ENCODE measurements around the gene FAM174C. TPM values are rescaled to one million over a fixed set of nuclear protein-coding genes. Genes with fewer than 3 reads are reported as not detected.
"Not testable (repeated sequence)": the region's sequence is repeated elsewhere in the genome, so short reads cannot be mapped to it uniquely, and the experiment has no call there.

The FAM174C gene
- total RNA-seq, 1 experiment from 2014 or later = 77.1 TPM

DNA sequence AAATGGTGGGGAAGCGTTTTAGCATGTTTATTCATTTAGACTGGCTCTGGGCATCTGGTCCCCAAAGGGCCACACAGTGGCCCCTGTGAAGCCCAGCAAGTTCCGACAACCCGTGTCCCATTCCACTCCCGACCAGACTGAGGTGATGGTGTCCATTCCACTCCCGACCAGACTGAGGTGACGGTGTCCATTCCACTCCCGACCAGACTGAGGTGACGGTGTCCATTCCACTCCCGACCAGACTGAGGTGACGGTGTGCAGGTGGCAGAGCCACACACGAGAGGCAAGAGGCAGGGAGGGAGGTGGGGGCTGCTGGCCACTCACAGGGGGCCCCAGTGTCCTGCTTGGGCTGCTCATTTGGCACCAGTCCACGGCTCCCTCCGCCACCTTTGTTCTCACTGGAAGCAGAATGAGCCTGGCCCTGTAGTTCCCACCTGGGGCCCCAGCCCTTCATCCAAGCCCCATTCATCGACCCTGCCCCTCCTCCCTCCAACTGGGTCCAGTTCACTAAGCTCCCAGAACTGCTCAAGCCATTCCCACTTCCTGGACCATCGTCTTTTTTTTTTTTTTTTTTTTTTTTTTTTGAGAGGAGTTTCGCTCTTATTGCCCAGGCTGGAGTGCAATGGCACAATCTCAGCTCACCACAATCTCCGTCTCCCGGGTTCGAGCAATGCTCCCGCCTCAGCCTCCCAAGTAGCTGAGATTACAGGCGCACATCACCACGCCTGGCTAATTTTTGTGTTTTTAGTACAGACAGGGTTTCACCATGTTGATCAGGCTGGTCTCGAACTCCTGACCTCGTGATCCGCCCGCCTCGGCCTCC, 28.9 kb upstream of the FAM174C start:
- not testable (repeated sequence) for H2AFZ ChIP-seq (ENCODE audit: low read depth, low read length, poor library complexity, severe bottlenecking); ATAC-seq; H3K9me2 ChIP-seq (ENCODE audit: insufficient read depth); H3K9me3 ChIP-seq (ENCODE audit: control insufficient read depth in 1 of 2, insufficient read depth in 1 of 2, low read depth in 1 of 2, low read length in 2 of 2); DNase-seq (ENCODE audit: low read depth, low spot score); BruUV-seq (replicated peaks); H3K27me3 ChIP-seq (ENCODE audit: insufficient read depth, low read length); H3K4me3 ChIP-seq (replicated peaks in 1 of 2; ENCODE audit: low read depth in 1 of 2, low read length in 2 of 2)
- peak overlapping the region; percentile 100 for H3K27ac ChIP-seq (ENCODE audit: low read depth, low read length)
- peaks cover 57% of the 10 kb centered on the region for H3K79me2 ChIP-seq (ENCODE audit: insufficient read depth, low read length)
- peaks cover 5 to 25% of the 10 kb centered on the region in 2 experiments for H3K36me3 ChIP-seq (ENCODE audit: control insufficient read depth in 1 of 2, insufficient read depth in 2 of 2, low read length in 2 of 2)
- H4K20me1 ChIP-seq (ENCODE audit: insufficient read depth) = peaks cover 13% of the 10 kb centered on the region; the same call in 1 of the 2 replicates
- CTCF ChIA-PET = interaction anchor here (0.7 to 5.2 kb wide), 3 partner anchors 15 to 180 kb away, joined by 3 to 325 read pairs (median 4); partner anchors contain the start of genes ARHGAP45 and CIRBP
- peak overlapping the region; percentile 98 for H3K4me2 ChIP-seq (ENCODE audit: low read length)
- intact Hi-C loops (cut with micrococcal nuclease) = loop anchor here (10.0 kb wide), 2 partner anchors 222 to 452 kb away; partner anchors contain the start of genes CNN2, PTBP1, RNU6-2 and TMEM259
- POLR2A ChIA-PET = interaction anchor here (0.7 to 5.3 kb wide), 5 partner anchors 15 to 69 kb away, joined by 3 to 139 read pairs (median 6); partner anchors contain the start of gene CIRBP
- peak overlapping the region; percentile 99 for H3K9ac ChIP-seq (ENCODE audit: low read length)
- RAD21 ChIA-PET (ENCODE audit: low non-redundant PET in 1 of 2, low total read pairs in 2 of 2, uncharacterized antibody in 2 of 2, unreplicated experiment in 2 of 2) = interaction anchor here (0.6 to 0.9 kb wide), 3 partner anchors 20 to 178 kb away, joined by 3 to 8 read pairs (median 5); no protein-coding TSS in a partner anchor
- TF ChIP-seq POLR2AphosphoS5 (IDR thresholded peaks at IDR 0.05; ENCODE audit: low read depth, low read length) = peak; percentile 44; the same call in 1 of the 2 replicates
- TF ChIP-seq, protein P1, sequence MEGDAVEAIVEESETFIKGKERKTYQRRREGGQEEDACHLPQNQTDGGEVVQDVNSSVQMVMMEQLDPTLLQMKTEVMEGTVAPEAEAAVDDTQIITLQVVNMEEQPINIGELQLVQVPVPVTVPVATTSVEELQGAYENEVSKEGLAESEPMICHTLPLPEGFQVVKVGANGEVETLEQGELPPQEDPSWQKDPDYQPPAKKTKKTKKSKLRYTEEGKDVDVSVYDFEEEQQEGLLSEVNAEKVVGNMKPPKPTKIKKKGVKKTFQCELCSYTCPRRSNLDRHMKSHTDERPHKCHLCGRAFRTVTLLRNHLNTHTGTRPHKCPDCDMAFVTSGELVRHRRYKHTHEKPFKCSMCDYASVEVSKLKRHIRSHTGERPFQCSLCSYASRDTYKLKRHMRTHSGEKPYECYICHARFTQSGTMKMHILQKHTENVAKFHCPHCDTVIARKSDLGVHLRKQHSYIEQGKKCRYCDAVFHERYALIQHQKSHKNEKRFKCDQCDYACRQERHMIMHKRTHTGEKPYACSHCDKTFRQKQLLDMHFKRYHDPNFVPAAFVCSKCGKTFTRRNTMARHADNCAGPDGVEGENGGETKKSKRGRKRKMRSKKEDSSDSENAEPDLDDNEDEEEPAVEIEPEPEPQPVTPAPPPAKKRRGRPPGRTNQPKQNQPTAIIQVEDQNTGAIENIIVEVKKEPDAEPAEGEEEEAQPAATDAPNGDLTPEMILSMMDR (IDR thresholded peaks at IDR 0.05 in 2 of 3, conservative IDR thresholded peaks at IDR 0.05 in 1 of 3; ENCODE audit: borderline replicate concordance in 1 of 3, insufficient read depth in 1 of 3, low read depth in 2 of 3, low read length in 2 of 3) = peak in 1 of 3 experiments; percentile 31; a peak in 1 of 6 replicates
- peaks cover 47 to 63% of the 10 kb centered on the region in 2 experiments for H3K4me1 ChIP-seq (ENCODE audit: control insufficient read depth in 1 of 2, insufficient read depth in 2 of 2, low read length in 2 of 2)

DNA sequence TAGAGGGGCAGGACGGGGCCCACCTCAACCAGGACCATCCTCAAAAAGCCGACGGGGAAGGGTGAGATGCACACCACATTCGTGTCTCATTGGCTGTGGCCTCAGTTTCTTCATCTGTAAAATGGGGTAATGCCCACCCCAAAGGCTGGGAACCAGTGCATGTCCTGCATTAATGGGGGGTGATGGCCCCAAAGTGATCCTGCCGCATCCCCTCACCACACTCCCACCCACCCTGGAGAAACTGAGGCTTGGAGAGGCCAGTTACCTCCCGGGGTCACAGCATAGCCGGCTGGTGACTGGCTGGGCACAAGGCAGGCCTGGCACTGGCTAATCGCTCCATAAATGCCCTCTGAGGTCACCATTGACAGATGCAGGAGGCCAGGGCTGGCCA, 27.6 kb upstream of the FAM174C start:
- POLR2A ChIA-PET = interaction anchor here (5.3 kb wide), 1 partner anchor 21 kb away, joined by 139 read pairs; the partner anchor contains the start of gene CIRBP
- no peak for TF ChIP-seq EGR1 (IDR thresholded peaks at IDR 0.05; ENCODE audit: low read depth)
- TF ChIP-seq FOSL1 (IDR thresholded peaks at IDR 0.05; ENCODE audit: low read depth) = no peak
- TF ChIP-seq SRF (IDR thresholded peaks at IDR 0.05; ENCODE audit: low read depth) = no peak
- peaks cover 49 to 74% of the 10 kb centered on the region in 2 experiments for H3K4me1 ChIP-seq (ENCODE audit: control insufficient read depth in 1 of 2, insufficient read depth in 2 of 2, low read length in 2 of 2)
- CTCF ChIA-PET = no interaction called here
- peaks cover 13% of the 10 kb centered on the region; the same call in 1 of the 2 replicates for H4K20me1 ChIP-seq (ENCODE audit: insufficient read depth)
- intact Hi-C loops (cut with micrococcal nuclease) = loop anchor here (10.0 kb wide), 2 partner anchors 223 to 453 kb away; partner anchors contain the start of genes CNN2, PTBP1, RNU6-2 and TMEM259
- no peaks in the 10 kb centered on the region for H3K9me2 ChIP-seq (ENCODE audit: insufficient read depth)
- H3K79me2 ChIP-seq (ENCODE audit: insufficient read depth, low read length) = peaks cover 58% of the 10 kb centered on the region
- RAD21 ChIA-PET (ENCODE audit: low non-redundant PET in 1 of 2, low total read pairs in 2 of 2, uncharacterized antibody in 2 of 2, unreplicated experiment in 2 of 2) = no interaction called here
- ATAC-seq (peak; percentile 11), DNase-seq (ENCODE audit: low read depth, low spot score) (no peak)
- peak overlapping the region; percentile 99 for H3K9ac ChIP-seq (ENCODE audit: low read length)
- H3K9me3 ChIP-seq (ENCODE audit: control insufficient read depth in 1 of 2, insufficient read depth in 1 of 2, low read depth in 1 of 2, low read length in 2 of 2) = no peaks in the 10 kb centered on the region
- peak overlapping the region; percentile 98 for H3K4me2 ChIP-seq (ENCODE audit: low read length)
- H3K27ac ChIP-seq (ENCODE audit: low read depth, low read length) = peak overlapping the region; percentile 100
- no peaks in the 10 kb centered on the region for H3K27me3 ChIP-seq (ENCODE audit: insufficient read depth, low read length)
- no peak overlapping the region for H2AFZ ChIP-seq (ENCODE audit: low read depth, low read length, poor library complexity, severe bottlenecking)
- peaks cover 6 to 24% of the 10 kb centered on the region in 2 experiments for H3K36me3 ChIP-seq (ENCODE audit: control insufficient read depth in 1 of 2, insufficient read depth in 2 of 2, low read length in 2 of 2)
- H3K4me3 ChIP-seq (replicated peaks in 1 of 2; ENCODE audit: low read depth in 1 of 2, low read length in 2 of 2) = peak overlapping the region; percentile 63 to 71
- BruUV-seq (replicated peaks) = TSS peak; percentile 85
